CD14-positive monocyte (primary cell): ENCODE data around the gene CDRT4. TPM values are rescaled to one million over a fixed set of nuclear protein-coding genes. Genes with fewer than 3 reads are reported as not detected.

Experiments
- DNase-seq, 3 donors: peaks; one replicate each; pipeline ENCODE4 v3.0.0-alpha.2; 2011 to 2022
- H2AFZ ChIP-seq: 2 replicates; pipeline ENCODE4 v1.6.0; 2012; ENCODE audit warnings: mild to moderate bottlenecking, low read depth, low read length, inconsistent platforms; ENCODE audit not compliant: insufficient read depth, poor library complexity, severe bottlenecking
- H3K27ac ChIP-seq, 2 donors: 1 replicate in 1 of 2; 2 replicates in 1 of 2; pipeline ENCODE4 v1.5.1; 2012 to 2013; ENCODE audit warnings: low read length in 2 of 2, control low read depth in 1 of 2, inconsistent platforms in 1 of 2, low read depth in 1 of 2, mild to moderate bottlenecking in 1 of 2
- H3K27me3 ChIP-seq, 2 donors: one replicate each; pipeline versions ENCODE4 v1.6.0 to v1.6.1; 2011 to 2013; ENCODE audit warnings: low read length in 2 of 2; ENCODE audit not compliant: control insufficient read depth in 2 of 2, insufficient read depth in 2 of 2
- H3K36me3 ChIP-seq, 2 donors: replicated peaks in 1 of 2; 1 replicate in 1 of 2; 2 replicates in 1 of 2; pipeline versions ENCODE4 v1.5.1 to v1.6.1; 2012 to 2013; ENCODE audit warnings: low read length in 2 of 2, control low read depth in 1 of 2, inconsistent platforms in 1 of 2, mild to moderate bottlenecking in 1 of 2; ENCODE audit not compliant: insufficient read depth in 2 of 2, control insufficient read depth in 1 of 2
- H3K4me1 ChIP-seq, 2 donors: 1 replicate in 1 of 2; 2 replicates in 1 of 2; pipeline versions ENCODE4 v1.5.1 to v1.6.1; 2012 to 2013; ENCODE audit warnings: low read length in 2 of 2, control low read depth in 1 of 2, inconsistent platforms in 1 of 2, mild to moderate bottlenecking in 1 of 2, moderate library complexity in 1 of 2; ENCODE audit not compliant: insufficient read depth in 2 of 2, control insufficient read depth in 1 of 2
- H3K4me2 ChIP-seq: replicated peaks from 2 replicates; pipeline ENCODE3; 2012; ENCODE audit warnings: low read length, moderate library complexity, mild to moderate bottlenecking; ENCODE audit not compliant: poor library complexity, severe bottlenecking; ENCODE audit errors: extremely low read depth
- H3K4me3 ChIP-seq, 3 experiments: fragments of 200-600 bp in 1 of 3; sonication (generic) in 1 of 3; replicated peaks in 1 of 3; 1 replicate in 2 of 3; 2 replicates in 1 of 3; pipeline ENCODE4 v1.5.1; 2011 to 2013; ENCODE audit warnings: low read length in 3 of 3, mild to moderate bottlenecking in 3 of 3, control low read depth in 2 of 3, low read depth in 2 of 3, inconsistent platforms in 1 of 3, moderate library complexity in 1 of 3
- H3K79me2 ChIP-seq: 2 replicates; pipeline ENCODE4 v1.6.0; 2012; ENCODE audit warnings: mild to moderate bottlenecking, control low read depth, inconsistent platforms, low read length, moderate library complexity; ENCODE audit not compliant: insufficient read depth
- H3K9ac ChIP-seq: 2 replicates; pipeline ENCODE4 v1.6.0; 2017; ENCODE audit warnings: low read length, mild to moderate bottlenecking; ENCODE audit not compliant: insufficient read depth, poor library complexity, severe bottlenecking
- H3K9me3 ChIP-seq, 2 donors: replicated peaks in 1 of 2; 1 replicate in 1 of 2; 2 replicates in 1 of 2; pipeline versions ENCODE4 v1.5.1 to v1.6.1; 2012 to 2013; ENCODE audit warnings: low read length in 2 of 2, control low read depth in 1 of 2; ENCODE audit not compliant: control insufficient read depth in 1 of 2, insufficient read depth in 1 of 2
- H4K20me1 ChIP-seq: 2 replicates; pipeline ENCODE4 v1.6.0; 2012; ENCODE audit warnings: mild to moderate bottlenecking, low read length, control low read depth, moderate library complexity; ENCODE audit not compliant: insufficient read depth
- H3K27ac Mint-ChIP-seq, 7 donors: one replicate each; pipeline ENCODE4 v1.8.0; 2020; ENCODE audit warnings: mild to moderate bottlenecking in 7 of 7, mixed read lengths in 7 of 7, moderate library complexity in 6 of 7, inconsistent platforms in 2 of 7
- H3K27me3 Mint-ChIP-seq, 3 donors: one replicate each; pipeline ENCODE4 v1.8.0; 2021 to 2022; ENCODE audit warnings: low read depth in 3 of 3, mild to moderate bottlenecking in 3 of 3, mixed read lengths in 3 of 3, moderate library complexity in 3 of 3, inconsistent platforms in 1 of 3
- H3K36me3 Mint-ChIP-seq, 2 donors: one replicate each; pipeline ENCODE4 v1.8.0; 2020; ENCODE audit warnings: mixed read lengths in 2 of 2, inconsistent platforms in 1 of 2, mild to moderate bottlenecking in 1 of 2
- H3K4me1 Mint-ChIP-seq: one replicate; pipeline ENCODE4 v1.8.0; 2020; ENCODE audit warnings: mild to moderate bottlenecking, mixed read lengths
- H3K4me3 Mint-ChIP-seq, 2 donors: one replicate each; pipeline ENCODE4 v1.8.0; 2020; ENCODE audit warnings: mild to moderate bottlenecking in 2 of 2, mixed read lengths in 2 of 2, moderate library complexity in 1 of 2
- H3K9me3 Mint-ChIP-seq, 7 donors: one replicate each; pipeline ENCODE4 v1.8.0; 2020 to 2022; ENCODE audit warnings: mixed read lengths in 7 of 7, mild to moderate bottlenecking in 6 of 7, moderate library complexity in 6 of 7, inconsistent platforms in 2 of 7
- CTCF ChIP-seq: fragments of 200-600 bp; IDR thresholded peaks from one replicate; pipeline ENCODE4 v1.8.0; 2022; ENCODE audit warnings: antibody characterized with exemption, mild to moderate bottlenecking
- WGBS: methylation state at CpG from one replicate; pipeline ENCODE4 v1.1.5; 2013; ENCODE audit warnings: missing lambda C conversion rate; ENCODE audit not compliant: insufficient coverage; 5-methylcytosine and 5-hydroxymethylcytosine counted together
- intact Hi-C, 2 donors: fragments of 100-400 bp; cut with micrococcal nuclease; formaldehyde crosslinking; loops; one replicate each; pipeline versions ENCODE4 v1.15.0 to v1.15.1; 2023
- polyA plus RNA-seq, 3 donors: library from polyadenylated mRNA; depleted of rRNA in 1 of 3; unstranded in 2 of 3; stranded (reverse) in 1 of 3; fragments of 300-500 nt in 2 of 3; fragments of >200 nt in 1 of 3; fragmentation: Illumina TruSeq in 2 of 3; gene quantifications; 1 replicate in 2 of 3; 2 replicates in 1 of 3; pipeline ENCODE4 v1.2.3, GENCODE V29; 2012 to 2021

CDRT4 gene
- polyA plus RNA-seq, 3 donors = 0.34 to 0.71 TPM; not detected in 1

GRCh38 chr17:15406081-15406480, 61.3 kb downstream of the CDRT4 start:
- H3K27me3 Mint-ChIP-seq = peaks cover 0 to 2% (median 1%) of the 10 kb centered on the region in 3 donors
- DNase-seq = no peak
- no peaks in the 10 kb centered on the region for H3K4me1 ChIP-seq
- H4K20me1 ChIP-seq = no peaks in the 10 kb centered on the region
- H2AFZ ChIP-seq = no peak overlapping the region
- H3K36me3 ChIP-seq = no peaks in the 10 kb centered on the region
- no peak overlapping the region for H3K4me3 ChIP-seq
- H3K9me3 Mint-ChIP-seq = peaks cover 0 to under 1% (median 0%) of the 10 kb centered on the region in 7 donors
- no peak overlapping the region for H3K27ac Mint-ChIP-seq
- WGBS = 90% methylated on average over 5 of the region's 5 CpGs
- intact Hi-C loops = no loop called here
- H3K9ac ChIP-seq = no peak overlapping the region
- no peaks in the 10 kb centered on the region for H3K27me3 ChIP-seq
- H3K9me3 ChIP-seq = no peaks in the 10 kb centered on the region
- H3K36me3 Mint-ChIP-seq = no peaks in the 10 kb centered on the region
- H3K4me1 Mint-ChIP-seq = peaks cover 3% of the 10 kb centered on the region
- H3K27ac ChIP-seq = no peak overlapping the region
- no peak overlapping the region for H3K4me3 Mint-ChIP-seq
- no peak overlapping the region for H3K4me2 ChIP-seq
- H3K79me2 ChIP-seq = no peaks in the 10 kb centered on the region
- no peak for TF ChIP-seq CTCF

GRCh38 chr17:15405058-15405415, 62.4 kb downstream of the CDRT4 start:
- Histone ChIP-seq H2AFZ (no peak overlapping the region), H3K4me3 (no peak overlapping the region), H3K9me3 (no peaks in the 10 kb centered on the region), H3K4me1 (no peaks in the 10 kb centered on the region), H4K20me1 (no peaks in the 10 kb centered on the region), H3K27ac (no peak overlapping the region), H3K79me2 (no peaks in the 10 kb centered on the region), H3K27me3 (no peaks in the 10 kb centered on the region), H3K9ac (no peak overlapping the region), H3K36me3 (no peaks in the 10 kb centered on the region), H3K4me2 (no peak overlapping the region)
- no peak for TF ChIP-seq CTCF
- DNase-seq = no peak
- Mint-ChIP-seq H3K9me3 (peaks cover 0 to 2% (median 0%) of the 10 kb centered on the region in 7 donors), H3K27ac (no peak overlapping the region), H3K36me3 (no peaks in the 10 kb centered on the region), H3K4me1 (peaks cover 3% of the 10 kb centered on the region), H3K4me3 (no peak overlapping the region), H3K27me3 (peaks cover 0 to 2% (median 1%) of the 10 kb centered on the region in 3 donors)
- 100% methylated on average over 4 of the region's 6 CpGs for WGBS
- intact Hi-C loops = no loop called here
